ENCODE measurements around the gene ERMARD.
A peak's percentile ranks its signal among the peaks of the same experiment; 100 is the strongest.

Gene ERMARD

DNA sequence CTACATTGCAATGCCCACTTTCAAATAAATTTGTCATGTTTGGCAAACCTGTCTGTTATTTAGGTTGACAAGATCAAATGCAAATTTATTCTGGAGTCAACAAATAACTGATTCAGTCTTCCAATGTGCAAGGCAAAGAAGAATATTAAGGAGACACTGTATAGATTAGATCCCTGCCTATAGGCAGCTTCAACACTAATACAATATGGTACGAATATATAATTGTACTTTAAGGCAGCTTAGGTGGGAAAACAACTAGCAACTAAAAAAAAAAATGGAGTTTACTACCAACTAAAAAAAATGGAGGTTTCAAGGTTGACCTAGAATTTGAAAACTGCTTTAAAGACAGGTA is 25.4 kb upstream of the ERMARD start:
- Histone ChIP-seq H2AFZ (ENCODE audit: low read length) (no peak overlapping the region), H3K36me3 (ENCODE audit: insufficient read depth, low read length) (no peaks in the 10 kb centered on the region), H3F3A (ENCODE audit: low read depth) (0 out of 2 replicates have a peak, but pooled peaks cover 4% of the 10 kb centered on the region), H3K9me2 (replicated peaks; ENCODE audit: low read depth, low read length) (no peaks in the 10 kb centered on the region), H3K4me2 (ENCODE audit: low read depth, low read length, poor library complexity, severe bottlenecking) (peak overlapping the region; percentile 89), H3K9me3 (ENCODE audit: insufficient read depth, low read depth, low read length) (no peaks in the 10 kb centered on the region), H3K9ac (ENCODE audit: low read depth, low read length, poor library complexity, severe bottlenecking) (peak overlapping the region; percentile 96), H3K4me3 (ENCODE audit: low read length, poor library complexity, severe bottlenecking) (peak overlapping the region; percentile 98), H3K4me1 (ENCODE audit: insufficient read depth, low read length, poor library complexity, severe bottlenecking) (peaks cover 59% of the 10 kb centered on the region), H3K79me2 (ENCODE audit: insufficient read depth, low read length) (peaks cover 43% of the 10 kb centered on the region), H4K20me1 (ENCODE audit: insufficient read depth, low read length, poor library complexity, severe bottlenecking) (peaks cover 24% of the 10 kb centered on the region), H3K27me3 (ENCODE audit: insufficient read depth, low read length, poor library complexity, severe bottlenecking) (no peaks in the 10 kb centered on the region)
- TF ChIP-seq EZH2phosphoT487 (IDR thresholded peaks at IDR 0.05; ENCODE audit: borderline replicate concordance) (no peak), CTCF (conservative IDR thresholded peaks at IDR 0.05; ENCODE audit: low read length) (no peak)

GRCh38 chr6:169726963-169727362 is 24.5 kb upstream of the ERMARD start:
- Histone ChIP-seq H3F3A (ENCODE audit: low read depth) (0 out of 2 replicates have a peak, but pooled peaks cover 8% of the 10 kb centered on the region), H3K79me2 (ENCODE audit: insufficient read depth, low read length) (peaks cover 34% of the 10 kb centered on the region), H2AFZ (ENCODE audit: low read length) (peak overlapping the region; percentile 30; the same call in 1 of the 2 replicates), H3K27me3 (ENCODE audit: insufficient read depth, low read length, poor library complexity, severe bottlenecking) (no peaks in the 10 kb centered on the region), H3K9me2 (replicated peaks; ENCODE audit: low read depth, low read length) (no peaks in the 10 kb centered on the region), H4K20me1 (ENCODE audit: insufficient read depth, low read length, poor library complexity, severe bottlenecking) (peaks cover 15% of the 10 kb centered on the region), H3K9ac (ENCODE audit: low read depth, low read length, poor library complexity, severe bottlenecking) (peak overlapping the region; percentile 28), H3K4me3 (ENCODE audit: low read length, poor library complexity, severe bottlenecking) (peak overlapping the region; percentile 98), H3K4me1 (ENCODE audit: insufficient read depth, low read length, poor library complexity, severe bottlenecking) (peaks cover 51% of the 10 kb centered on the region), H3K36me3 (ENCODE audit: insufficient read depth, low read length) (no peaks in the 10 kb centered on the region), H3K9me3 (ENCODE audit: insufficient read depth, low read depth, low read length) (no peaks in the 10 kb centered on the region), H3K4me2 (ENCODE audit: low read depth, low read length, poor library complexity, severe bottlenecking) (peak overlapping the region; percentile 89)
- no peak for TF ChIP-seq CTCF (conservative IDR thresholded peaks at IDR 0.05; ENCODE audit: low read length)
- TF ChIP-seq EZH2phosphoT487 (IDR thresholded peaks at IDR 0.05; ENCODE audit: borderline replicate concordance) = no peak

GRCh38 chr6:169729961-169730360 is 21.5 kb upstream of the ERMARD start:
- Histone ChIP-seq H3K4me3 (ENCODE audit: low read length, poor library complexity, severe bottlenecking) (no peak overlapping the region), H4K20me1 (ENCODE audit: insufficient read depth, low read length, poor library complexity, severe bottlenecking) (no peaks in the 10 kb centered on the region), H3K4me2 (ENCODE audit: low read depth, low read length, poor library complexity, severe bottlenecking) (no peak overlapping the region), H3F3A (ENCODE audit: low read depth) (0 out of 2 replicates have a peak, but pooled peaks cover 8% of the 10 kb centered on the region), H3K9ac (ENCODE audit: low read depth, low read length, poor library complexity, severe bottlenecking) (no peak overlapping the region), H3K9me2 (replicated peaks; ENCODE audit: low read depth, low read length) (no peaks in the 10 kb centered on the region), H3K36me3 (ENCODE audit: insufficient read depth, low read length) (no peaks in the 10 kb centered on the region), H3K27me3 (ENCODE audit: insufficient read depth, low read length, poor library complexity, severe bottlenecking) (no peaks in the 10 kb centered on the region), H3K4me1 (ENCODE audit: insufficient read depth, low read length, poor library complexity, severe bottlenecking) (peaks cover 44% of the 10 kb centered on the region), H3K79me2 (ENCODE audit: insufficient read depth, low read length) (peaks cover 15% of the 10 kb centered on the region), H3K9me3 (ENCODE audit: insufficient read depth, low read depth, low read length) (no peaks in the 10 kb centered on the region), H2AFZ (ENCODE audit: low read length) (no peak overlapping the region)
- no peak for TF ChIP-seq EZH2phosphoT487 (IDR thresholded peaks at IDR 0.05; ENCODE audit: borderline replicate concordance)
- no peak for TF ChIP-seq CTCF (conservative IDR thresholded peaks at IDR 0.05; ENCODE audit: low read length)
